ENCODE measurements around the gene WIPF2. TPM values are rescaled to one million over a fixed set of nuclear protein-coding genes. Genes with fewer than 3 reads are reported as not detected.

The WIPF2 gene
- total and polyA plus RNA-seq, 8 donors: 29.0 to 35.8 (median 32.1) TPM

GRCh38 chr17:40278414-40278813 is 59.3 kb downstream of the WIPF2 start:
- H3K27me3 ChIP-seq: no peaks in the 10 kb centered on the region
- no peak for DNase-seq
- H3K9me3 ChIP-seq: no peaks in the 10 kb centered on the region
- peaks cover 0 to 92% of the 10 kb centered on the region in 2 donors for H3K36me3 ChIP-seq
- H3K27ac ChIP-seq: no peak overlapping the region
- intact Hi-C loops (cut with DNase I): no loop called here
- no peak for ATAC-seq
- TF ChIP-seq CTCF (IDR thresholded peaks at IDR 0.05): no peak
- no peak overlapping the region for H3K4me3 ChIP-seq
- H3K4me1 ChIP-seq: peaks cover 0 to 13% of the 10 kb centered on the region in 2 donors

- TF ChIP-seq CTCF (IDR thresholded peaks at IDR 0.05): no peak
- intact Hi-C loops (cut with DNase I): no loop called here
- Histone ChIP-seq H3K36me3 (peaks cover 0 to 82% of the 10 kb centered on the region in 2 donors), H3K27ac (no peak overlapping the region), H3K9me3 (no peaks in the 10 kb centered on the region), H3K27me3 (no peaks in the 10 kb centered on the region), H3K4me3 (no peak overlapping the region), H3K4me1 (peaks cover under 1 to 20% of the 10 kb centered on the region in 2 donors)
- DNase-seq (no peak), ATAC-seq (no peak)
Observed at GRCh38 chr17:40279402-40279801, 60.3 kb downstream of the WIPF2 start.

- Histone ChIP-seq H3K4me3 (no peak overlapping the region), H3K9me3 (no peaks in the 10 kb centered on the region), H3K4me1 (peaks cover 9 to 19% of the 10 kb centered on the region in 2 donors), H3K27me3 (no peaks in the 10 kb centered on the region), H3K36me3 (peaks cover 0 to 60% of the 10 kb centered on the region in 2 donors), H3K27ac (no peak overlapping the region)
- intact Hi-C loops (cut with DNase I): no loop called here
- no peak for TF ChIP-seq CTCF (IDR thresholded peaks at IDR 0.05)
- DNase-seq (no peak), ATAC-seq (no peak)
Observed at GRCh38 chr17:40281663-40282062, 62.6 kb downstream of the WIPF2 start.

- H3K27me3 ChIP-seq: no peaks in the 10 kb centered on the region
- ATAC-seq (peak; percentile 33), DNase-seq (no peak)
- peak overlapping the region; percentile 53 to 68 for H3K27ac ChIP-seq
- TF ChIP-seq CTCF (IDR thresholded peaks at IDR 0.05): no peak
- peaks cover 0 to 40% of the 10 kb centered on the region in 2 donors for H3K36me3 ChIP-seq
- intact Hi-C loops (cut with DNase I): no loop called here
- H3K4me3 ChIP-seq: no peak overlapping the region
- peaks cover 9 to 33% of the 10 kb centered on the region in 2 donors for H3K4me1 ChIP-seq
- H3K9me3 ChIP-seq: no peaks in the 10 kb centered on the region
Observed at GRCh38 chr17:40283662-40284061, 64.6 kb downstream of the WIPF2 start.

- Histone ChIP-seq H3K36me3 (peaks cover 0 to 34% of the 10 kb centered on the region in 2 donors), H3K27ac (peak overlapping the region; percentile 53 to 68), H3K4me1 (peaks cover 9 to 38% of the 10 kb centered on the region in 2 donors), H3K9me3 (no peaks in the 10 kb centered on the region), H3K4me3 (no peak overlapping the region), H3K27me3 (no peaks in the 10 kb centered on the region)
- DNase-seq (peak in 1 of 4 donors; percentile 45), ATAC-seq (peak; percentile 45)
- no peak for TF ChIP-seq CTCF (IDR thresholded peaks at IDR 0.05)
- intact Hi-C loops (cut with DNase I): no loop called here
Observed at GRCh38 chr17:40284085-40284713, 65.1 kb downstream of the WIPF2 start.

Measured in left lung (tissue), 10 donors.